SK-N-SH (cell line): ENCODE results near the gene HMGB1. TPM values are rescaled to one million over a fixed set of nuclear protein-coding genes. Genes with fewer than 3 reads are reported as not detected.

Experiments
- CTCF ChIA-PET: fragments of 300-600, 350-600 bp; formaldehyde crosslinking; extraction: SDS; loops from one replicate; lab custom pipeline; 2021; lab: Yijun Ruan, JAX
- POLR2A ChIA-PET: fragments of 350-600 bp; sonication (Branson Sonifier 250); formaldehyde crosslinking; extraction: SDS; loops from one replicate; lab custom pipeline; 2020; ENCODE audit warnings: antibody characterized with exemption, inconsistent platforms; lab: Yijun Ruan, JAX
- DNase-seq: peaks from one replicate; pipeline ENCODE4 v3.0.0; 2012
- H2AFZ ChIP-seq: fragments of 200-600 bp; sonication (generic); 2 replicates; pipeline ENCODE4 v1.8.1; 2016; ENCODE audit warnings: antibody characterized with exemption, mild to moderate bottlenecking, low read depth
- H3F3A ChIP-seq: fragments of 200-600 bp; sonication (generic); replicated peaks from 2 replicates; pipeline ENCODE3; 2016; ENCODE audit warnings: antibody characterized with exemption, mild to moderate bottlenecking; ENCODE audit not compliant: insufficient read depth
- H3K27ac ChIP-seq, 2 experiments: fragments of 200-500 bp in 1 of 2; fragments of 200-600 bp in 1 of 2; sonication (Bioruptor generic) in 1 of 2; sonication (generic), shearing (Covaris generic) in 1 of 2; 2 replicates each; pipeline versions ENCODE4 v1.5.1 to v1.6.1; 2014 to 2016; ENCODE audit warnings: low read depth in 2 of 2, inconsistent platforms in 1 of 2, low read length in 1 of 2, mild to moderate bottlenecking in 1 of 2, mixed read lengths in 1 of 2
- H3K27me3 ChIP-seq: fragments of 200-600 bp; sonication (generic), shearing (Covaris generic); 2 replicates; pipeline ENCODE4 v1.6.1; 2016; ENCODE audit warnings: mixed run types; ENCODE audit not compliant: insufficient read depth
- H3K36me3 ChIP-seq, 2 experiments: fragments of 200-500 bp in 1 of 2; fragments of 200-600 bp in 1 of 2; sonication (Bioruptor generic) in 1 of 2; sonication (generic) in 1 of 2; replicated peaks in 1 of 2; 2 replicates each; pipeline versions ENCODE3 to v1.5.1; 2014 to 2016; ENCODE audit warnings: low read length in 1 of 2, mild to moderate bottlenecking in 1 of 2; ENCODE audit not compliant: insufficient read depth in 2 of 2, control insufficient read depth in 1 of 2
- H3K4me1 ChIP-seq, 2 experiments: fragments of 200-500 bp in 1 of 2; fragments of 200-600 bp in 1 of 2; sonication (Bioruptor generic) in 1 of 2; sonication (generic), shearing (Covaris generic) in 1 of 2; 2 replicates each; pipeline versions ENCODE4 v1.5.1 to v1.6.1; 2014 to 2016; ENCODE audit warnings: low read depth in 1 of 2, low read length in 1 of 2, mixed run types in 1 of 2; ENCODE audit not compliant: insufficient read depth in 2 of 2, control insufficient read depth in 1 of 2
- H3K4me2 ChIP-seq: fragments of 200-600 bp; sonication (generic), shearing (Covaris generic); 2 replicates; pipeline ENCODE4 v1.6.1; 2017; ENCODE audit warnings: mixed run types
- H3K4me3 ChIP-seq, 2 experiments: fragments of 200-500 bp in 1 of 2; fragments of 200-600 bp in 1 of 2; sonication (Bioruptor generic) in 1 of 2; sonication (generic), shearing (Covaris generic) in 1 of 2; 2 replicates each; pipeline versions ENCODE4 v1.5.1 to v1.8.1; 2014 to 2016; ENCODE audit warnings: low read depth in 2 of 2, inconsistent platforms in 1 of 2, low read length in 1 of 2, mild to moderate bottlenecking in 1 of 2, mixed read lengths in 1 of 2, moderate library complexity in 1 of 2
- H3K79me2 ChIP-seq: fragments of 200-600 bp; sonication (generic); 2 replicates; pipeline ENCODE4 v1.8.1; 2017; ENCODE audit warnings: mild to moderate bottlenecking; ENCODE audit not compliant: insufficient read depth
- H3K9ac ChIP-seq: fragments of 200-600 bp; sonication (generic); 2 replicates; pipeline ENCODE4 v1.6.1; 2017; ENCODE audit warnings: mixed run types
- H3K9me2 ChIP-seq: fragments of 200-600 bp; sonication (generic); 2 replicates; pipeline ENCODE4 v1.6.1; 2017; ENCODE audit warnings: mixed run types
- H3K9me3 ChIP-seq: fragments of 200-600 bp; sonication (generic); 2 replicates; pipeline ENCODE4 v1.6.1; 2017; ENCODE audit warnings: mixed run types, mild to moderate bottlenecking, moderate library complexity
- H4K20me1 ChIP-seq: fragments of 200-600 bp; sonication (generic); 2 replicates; pipeline ENCODE4 v1.6.1; 2017; ENCODE audit warnings: mild to moderate bottlenecking, mixed run types; ENCODE audit not compliant: insufficient read depth
- CHD2 ChIP-seq: fragments of 150-350 bp; IDR thresholded peaks from 2 replicates; pipeline ENCODE4 v1.6.1; 2018; ENCODE audit warnings: low read length; ENCODE audit not compliant: partially characterized antibody
- ELF1 ChIP-seq: IDR thresholded peaks from 2 replicates; pipeline ENCODE4 v1.4.0; 2012
- EP300 ChIP-seq, 2 experiments: IDR thresholded peaks; 2 replicates each; pipeline versions ENCODE4 v1.4.0 to v1.6.1; 2012; ENCODE audit warnings: borderline replicate concordance in 1 of 2, low read depth in 1 of 2, low read length in 1 of 2
- EZH2phosphoT487 ChIP-seq: fragments of 200-600 bp; sonication (generic); IDR thresholded peaks from 2 replicates; pipeline ENCODE4 v1.6.1; 2017; ENCODE audit warnings: low read depth, mixed run types, mild to moderate bottlenecking, antibody characterized with exemption, moderate library complexity, borderline replicate concordance
- FOSL2 ChIP-seq: IDR thresholded peaks from 2 replicates; pipeline ENCODE4 v1.4.0; 2012; ENCODE audit warnings: low read depth, mild to moderate bottlenecking, moderate library complexity, borderline replicate concordance
- FOXJ3 ChIP-seq: sonication (generic); formaldehyde crosslinking; IDR thresholded peaks from 2 replicates; pipeline ENCODE4 v1.5.1; 2020; ENCODE audit warnings: mild to moderate bottlenecking, missing genetic modification reagents
- FOXM1 ChIP-seq: IDR thresholded peaks from 2 replicates; pipeline ENCODE4 v1.4.0; 2012; ENCODE audit warnings: low read depth, mild to moderate bottlenecking
- JUND ChIP-seq: IDR thresholded peaks from 2 replicates; pipeline ENCODE4 v1.4.0; 2012
- MAX ChIP-seq: IDR thresholded peaks from 2 replicates; pipeline ENCODE4 v1.4.0; 2012; ENCODE audit warnings: low read depth
- MEF2A ChIP-seq: IDR thresholded peaks from 2 replicates; pipeline ENCODE4 v1.4.0; 2012; ENCODE audit warnings: low read depth, borderline replicate concordance
- MXI1 ChIP-seq: IDR thresholded peaks from 2 replicates; pipeline ENCODE4 v1.6.1; 2012; ENCODE audit warnings: mild to moderate bottlenecking, low read depth, low read length, improper control_type of control experiment
- NFIC ChIP-seq: IDR thresholded peaks from 2 replicates; pipeline ENCODE4 v1.4.0; 2012; ENCODE audit warnings: borderline replicate concordance
- NRF1 ChIP-seq: IDR thresholded peaks from 2 replicates; pipeline ENCODE4 v1.6.1; 2012; ENCODE audit warnings: low read depth, mild to moderate bottlenecking, low read length
- PBX3 ChIP-seq: IDR thresholded peaks from 2 replicates; pipeline ENCODE4; 2012
- POLR2AphosphoS5 ChIP-seq: IDR thresholded peaks from 2 replicates; pipeline ENCODE4 v1.6.1; 2012; ENCODE audit warnings: low read depth, low read length
- RAD21 ChIP-seq: IDR thresholded peaks from 2 replicates; pipeline ENCODE4 v1.6.1; 2012; ENCODE audit warnings: mild to moderate bottlenecking, low read length
- RCOR1 ChIP-seq: fragments of 150-350 bp; IDR thresholded peaks from 2 replicates; pipeline ENCODE4 v1.6.1; 2017; ENCODE audit warnings: antibody characterized with exemption, low read length
- REST ChIP-seq: IDR thresholded peaks from 2 replicates; pipeline ENCODE4 v1.6.1; 2012; ENCODE audit warnings: mild to moderate bottlenecking, low read depth, low read length, moderate library complexity
- RFX5 ChIP-seq: IDR thresholded peaks from 2 replicates; pipeline ENCODE4 v1.6.1; 2012; ENCODE audit warnings: mild to moderate bottlenecking, improper control_type of control experiment, low read length
- RXRA ChIP-seq: IDR thresholded peaks from 2 replicates; pipeline ENCODE4 v1.4.0; 2012; ENCODE audit warnings: low read depth, mild to moderate bottlenecking, borderline replicate concordance
- SIN3A ChIP-seq: IDR thresholded peaks from 2 replicates; pipeline ENCODE4 v1.6.1; 2012; ENCODE audit warnings: low read depth, mild to moderate bottlenecking, low read length, moderate library complexity, borderline replicate concordance
- SMC3 ChIP-seq: IDR thresholded peaks from 2 replicates; pipeline ENCODE4 v1.6.1; 2012; ENCODE audit warnings: low read depth, low read length, improper control_type of control experiment
- TAF1 ChIP-seq: IDR thresholded peaks from 2 replicates; pipeline ENCODE4 v1.6.1; 2012; ENCODE audit warnings: low read depth, mild to moderate bottlenecking, low read length, moderate library complexity, borderline replicate concordance
- TCF12 ChIP-seq: IDR thresholded peaks from 2 replicates; pipeline ENCODE4 v1.4.0; 2012
- USF2 ChIP-seq: fragments of 150-350 bp; IDR thresholded peaks from 2 replicates; pipeline ENCODE4 v1.6.1; 2017; ENCODE audit warnings: antibody characterized with exemption, low read length, low read depth, borderline replicate concordance
- YY1 ChIP-seq: IDR thresholded peaks from 2 replicates; pipeline ENCODE4 v1.4.0; 2012; ENCODE audit warnings: low read depth, mild to moderate bottlenecking
- ZBTB33 ChIP-seq: IDR thresholded peaks from 2 replicates; pipeline ENCODE4 v1.4.0; 2012; ENCODE audit warnings: low read depth, borderline replicate concordance
- WGBS: methylation state at CpG from one replicate; pipeline ENCODE4 v1.1.6; 2017; ENCODE audit warnings: low lambda C conversion rate; 5-methylcytosine and 5-hydroxymethylcytosine counted together
- polyA plus RNA-seq, 3 experiments: library from polyadenylated mRNA; depleted of rRNA; stranded (reverse); fragments of >200 nt; gene quantifications; 2 replicates each; pipeline ENCODE4 v1.2.3, GENCODE V29; 2012

HMGB1 gene
- polyA plus RNA-seq, 1 of the 3 experiments (the other 2 are of a cell fraction) = 166 TPM

- H4K20me1 ChIP-seq = no peaks in the 10 kb centered on the region
- WGBS = 95% methylated on average over 3 of the region's 3 CpGs
- H3K4me2 ChIP-seq = no peak overlapping the region
- ChIA-PET POLR2A (no interaction called here), CTCF (interaction anchor here (0.6 kb wide), 1 partner anchor 288 kb away, joined by 3 read pairs; no protein-coding TSS in a partner anchor)
- H3K27me3 ChIP-seq = no peaks in the 10 kb centered on the region
- H3K9me3 ChIP-seq = no peaks in the 10 kb centered on the region
- peaks cover 3 to 4% of the 10 kb centered on the region in 2 experiments; a peak in 2 of 4 replicates for H3K4me1 ChIP-seq
- no peak overlapping the region for H3K27ac ChIP-seq
- H2AFZ ChIP-seq = no peak overlapping the region
- DNase-seq = no peak
- H3K36me3 ChIP-seq = no peaks in the 10 kb centered on the region
- no peaks in the 10 kb centered on the region for H3K79me2 ChIP-seq
- no peaks in the 10 kb centered on the region for H3K9me2 ChIP-seq
- H3K4me3 ChIP-seq = no peak overlapping the region
- H3F3A ChIP-seq = no peaks in the 10 kb centered on the region
- no peak overlapping the region for H3K9ac ChIP-seq
- TF ChIP-seq YY1 (no peak), REST (no peak), PBX3 (peak; percentile 41), ZBTB33 (no peak), JUND (0 out of 2 replicates have a peak, but pooled peaks have one; percentile 7), NFIC (0 out of 2 replicates have a peak, but pooled peaks have one; percentile 13), NRF1 (no peak), CHD2 (no peak), MXI1 (no peak), EZH2phosphoT487 (no peak), EP300 (IDR thresholded peaks at IDR 0.05; ENCODE audit: borderline replicate concordance in 1 of 2, low read depth in 1 of 2, low read length in 1 of 2) (no peak), MEF2A (no peak), SMC3 (no peak), RFX5 (no peak), TAF1 (no peak), POLR2AphosphoS5 (no peak), RCOR1 (no peak), USF2 (no peak), FOSL2 (no peak), FOXM1 (no peak), MAX (no peak), FOXJ3 (CRISPR knock-in tag) (no peak), RAD21 (no peak), SIN3A (no peak), TCF12 (peak; percentile 47; the same call in 1 of the 2 replicates), RXRA (no peak), ELF1 (no peak)
Measured at GRCh38 chr13:30415430-30416030, 50.2 kb downstream of the HMGB1 start.
